Measurements from ENCODE around the gene CEP63. TPM values are rescaled to one million over a fixed set of nuclear protein-coding genes. Genes with fewer than 3 reads are reported as not detected.
A peak's percentile ranks its signal among the peaks of the same experiment; 100 is the strongest.

Gene CEP63
- total RNA-seq, 3 donors from 2014 or later (not counting 1 experiment from before 2014, with no cell fraction given) = 17.9 to 25.7 (median 19.5) TPM

- Mint-ChIP-seq H3K9me3 (no peaks in the 10 kb centered on the region), H3K36me3 (no peaks in the 10 kb centered on the region), H3K4me3 (no peak overlapping the region), H3K4me1 (no peaks in the 10 kb centered on the region), H3K27me3 (ENCODE audit: low read depth in 2 of 2) (no peaks in the 10 kb centered on the region), H3K27ac (no peak overlapping the region)
- H3K4me3 ChIP-seq (ENCODE audit: low read length) = no peak overlapping the region
- no peaks in the 10 kb centered on the region for H3K27me3 ChIP-seq (ENCODE audit: control insufficient read depth, insufficient read depth, low read length)
- TF ChIP-seq CTCF (IDR thresholded peaks at IDR 0.05) = no peak
- H3K27ac ChIP-seq (ENCODE audit: low read length) = no peak overlapping the region
- intact Hi-C loops (cut with micrococcal nuclease) = no loop called here
- DNase-seq (no peak), ATAC-seq (peak in 1 of 3 donors; percentile 64)
- no peaks in the 10 kb centered on the region for H3K4me1 ChIP-seq (ENCODE audit: control insufficient read depth, insufficient read depth, low read length)
- no peaks in the 10 kb centered on the region for H3K9me3 ChIP-seq (ENCODE audit: control insufficient read depth, insufficient read depth, low read length)
- H3K36me3 ChIP-seq (ENCODE audit: control insufficient read depth, insufficient read depth, low read length) = peaks cover 28% of the 10 kb centered on the region
- 91% methylated on average over 4 of the region's 4 CpGs for WGBS (ENCODE audit: insufficient coverage)
These were observed 49.5 kb downstream of the CEP63 start for GRCh38 chr3:134535186-134535970.

- Histone ChIP-seq H3K4me1 (ENCODE audit: control insufficient read depth, insufficient read depth, low read length) (no peaks in the 10 kb centered on the region), H3K27me3 (ENCODE audit: control insufficient read depth, insufficient read depth, low read length) (no peaks in the 10 kb centered on the region), H3K36me3 (ENCODE audit: control insufficient read depth, insufficient read depth, low read length) (peaks cover 28% of the 10 kb centered on the region), H3K4me3 (ENCODE audit: low read length) (no peak overlapping the region), H3K9me3 (ENCODE audit: control insufficient read depth, insufficient read depth, low read length) (no peaks in the 10 kb centered on the region), H3K27ac (ENCODE audit: low read length) (no peak overlapping the region)
- DNase-seq (no peak), ATAC-seq (no peak)
- Mint-ChIP-seq H3K27ac (no peak overlapping the region), H3K9me3 (no peaks in the 10 kb centered on the region), H3K36me3 (no peaks in the 10 kb centered on the region), H3K27me3 (ENCODE audit: low read depth in 2 of 2) (no peaks in the 10 kb centered on the region), H3K4me3 (no peak overlapping the region), H3K4me1 (no peaks in the 10 kb centered on the region)
- 94% methylated on average over 5 of the region's 5 CpGs for WGBS (ENCODE audit: insufficient coverage)
- intact Hi-C loops (cut with micrococcal nuclease) = no loop called here
- TF ChIP-seq CTCF (IDR thresholded peaks at IDR 0.05) = no peak
These were observed 50.9 kb downstream of the CEP63 start for GRCh38 chr3:134536781-134537180.

- Histone ChIP-seq H3K27ac (ENCODE audit: low read length) (no peak overlapping the region), H3K4me1 (ENCODE audit: control insufficient read depth, insufficient read depth, low read length) (peaks cover 2% of the 10 kb centered on the region), H3K4me3 (ENCODE audit: low read length) (no peak overlapping the region), H3K9me3 (ENCODE audit: control insufficient read depth, insufficient read depth, low read length) (no peaks in the 10 kb centered on the region), H3K36me3 (ENCODE audit: control insufficient read depth, insufficient read depth, low read length) (peaks cover 23% of the 10 kb centered on the region), H3K27me3 (ENCODE audit: control insufficient read depth, insufficient read depth, low read length) (no peaks in the 10 kb centered on the region)
- Mint-ChIP-seq H3K4me1 (peaks cover 7 to 15% of the 10 kb centered on the region in 2 donors), H3K27ac (peak overlapping the region in 1 of 2 donors; percentile 64), H3K27me3 (ENCODE audit: low read depth in 2 of 2) (no peaks in the 10 kb centered on the region), H3K9me3 (no peaks in the 10 kb centered on the region), H3K4me3 (no peak overlapping the region), H3K36me3 (no peaks in the 10 kb centered on the region)
- no peak for TF ChIP-seq CTCF (IDR thresholded peaks at IDR 0.05)
- no peak for DNase-seq
- 67% methylated on average over 2 of the region's 3 CpGs for WGBS (ENCODE audit: insufficient coverage)
- intact Hi-C loops (cut with micrococcal nuclease) = no loop called here
- ATAC-seq = peak in 1 of 3 donors; percentile 53
These were observed 56.6 kb downstream of the CEP63 start for GRCh38 chr3:134542287-134542958.

Data from natural killer cell (primary cell).